Aorta (tissue), 5 donors: ENCODE measurements around the gene SNORC. TPM values are rescaled to one million over a fixed set of nuclear protein-coding genes. Genes with fewer than 3 reads are reported as not detected.

ENCODE experiments used
- ATAC-seq: fragments of 200-7000 bp; cut with Tn5 transposase; one replicate; pipeline ENCODE4 v1.9.1; 2022; ENCODE audit warnings: moderate library complexity; ENCODE audit not compliant: low FRiP score
- DNase-seq, 2 donors: peaks; one replicate each; pipeline ENCODE4 v3.0.0-alpha.2; 2020
- H3K27ac ChIP-seq, 2 donors: one replicate each; pipeline ENCODE4 v1.5.1; 2013; ENCODE audit warnings: low read length in 2 of 2, mild to moderate bottlenecking in 2 of 2, moderate library complexity in 2 of 2, control low read depth in 1 of 2, inconsistent platforms in 1 of 2, low read depth in 1 of 2
- H3K27me3 ChIP-seq, 2 donors: one replicate each; pipeline ENCODE4 v1.6.1; 2013; ENCODE audit warnings: control low read depth in 1 of 2, low read length in 1 of 2, mild to moderate bottlenecking in 1 of 2, moderate library complexity in 1 of 2; ENCODE audit not compliant: insufficient read depth in 2 of 2, control insufficient read depth in 1 of 2
- H3K36me3 ChIP-seq, 2 donors: one replicate each; pipeline ENCODE4 v1.6.1; 2013; ENCODE audit warnings: control low read depth in 1 of 2, low read length in 1 of 2, mild to moderate bottlenecking in 1 of 2; ENCODE audit not compliant: insufficient read depth in 2 of 2, control insufficient read depth in 1 of 2
- H3K4me1 ChIP-seq, 2 donors: one replicate each; pipeline ENCODE4 v1.6.1; 2013; ENCODE audit warnings: low read length in 2 of 2, control low read depth in 1 of 2, mild to moderate bottlenecking in 1 of 2, moderate library complexity in 1 of 2; ENCODE audit not compliant: insufficient read depth in 2 of 2, control insufficient read depth in 1 of 2
- H3K4me3 ChIP-seq, 2 donors: one replicate each; pipeline ENCODE4 v1.5.1; 2013; ENCODE audit warnings: low read length in 2 of 2, control low read depth in 1 of 2, mild to moderate bottlenecking in 1 of 2
- H3K9me3 ChIP-seq: one replicate; pipeline ENCODE4 v1.6.1; 2013; ENCODE audit warnings: mild to moderate bottlenecking, low read length; ENCODE audit not compliant: control insufficient read depth
- WGBS, 2 donors: extraction: QIAGEN DNeasy Blood & Tissue Kit; methylation state at CpG; one replicate each; pipeline ENCODE4 v1.1.7; 2013; 5-methylcytosine and 5-hydroxymethylcytosine counted together
- intact Hi-C, 2 donors: fragments of 100-400 bp; cut with DNase I; formaldehyde crosslinking; loops; one replicate each; pipeline versions ENCODE4 v1.14.2 to v1.15.0; 2022
- polyA plus RNA-seq, 2 donors: library from polyadenylated mRNA; stranded (reverse); fragments of 200-250 nt; gene quantifications; one replicate each; pipeline ENCODE4 v1.2.3, GENCODE V29; 2013
- total RNA-seq, 2 donors: library from RNA; stranded (reverse); fragmentation: NEBNext Ultra II Directional; extraction: Animal tissue kit (Norgen Biotek cat#: 25700); gene quantifications; one replicate each; pipeline ENCODE4 v1.2.1, GENCODE V29; 2021
- donor health status: healthy with polysubstance abuse.
- donor health status: Bipolar disorder and iron deficiency.
- donor health status: DM: no; HTN: no; CAD: no.
- donor health status: DM: no; HTN: no; CAD: no.
- donor health status: DM: yes; HTN: yes; CAD: no.

SNORC gene
- total and polyA plus RNA-seq, 4 donors, result 1.7 to 5.1 (median 2.5) TPM; not detected in 1

DNA sequence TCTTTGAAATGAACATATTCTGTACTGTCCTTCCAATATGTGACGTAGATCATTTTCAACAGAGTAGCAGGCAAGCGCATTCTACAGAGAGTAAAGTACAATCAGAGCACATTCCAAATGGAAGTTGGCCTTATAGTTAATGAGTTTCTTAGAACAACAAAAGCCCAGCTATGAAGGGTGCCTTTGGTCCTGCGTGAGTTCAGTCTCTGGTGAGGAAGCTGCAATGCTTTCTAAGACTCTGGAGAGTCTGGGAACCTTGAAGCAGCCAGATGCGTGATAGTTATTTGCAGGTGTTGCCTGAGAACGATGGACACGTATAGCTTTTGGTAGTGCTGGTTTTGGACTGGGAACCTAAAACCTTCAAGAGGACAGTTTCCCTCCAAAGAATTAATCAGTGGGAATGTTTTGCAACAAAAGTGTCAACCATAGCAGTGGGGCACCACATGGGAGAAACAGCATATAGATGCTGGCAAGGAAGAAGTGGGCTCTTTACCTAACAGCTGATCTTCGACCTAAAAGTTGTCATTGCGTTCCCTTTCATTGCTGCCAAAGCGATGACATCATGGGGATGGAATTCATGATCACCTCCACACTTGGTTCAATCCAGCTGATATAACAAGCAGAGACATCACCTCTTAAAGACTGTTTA lies 9.3 kb upstream of the SNORC start:
- 86 to 87% methylated on average over 9 of the region's 9 CpGs for WGBS, 2 donors
- H3K4me3 ChIP-seq, result no peak overlapping the region
- H3K36me3 ChIP-seq, result peaks cover 2 to 9% of the 10 kb centered on the region in 2 donors
- H3K9me3 ChIP-seq, result no peaks in the 10 kb centered on the region
- H3K27ac ChIP-seq, result no peak overlapping the region
- intact Hi-C loops, result no loop called here
- DNase-seq, result no peak
- no peaks in the 10 kb centered on the region for H3K4me1 ChIP-seq
- H3K27me3 ChIP-seq, result no peaks in the 10 kb centered on the region
- ATAC-seq, result no peak

GRCh38 chr2:232861353-232861752 lies 8.7 kb upstream of the SNORC start:
- DNase-seq, result no peak
- no peak overlapping the region for H3K4me3 ChIP-seq

DNA sequence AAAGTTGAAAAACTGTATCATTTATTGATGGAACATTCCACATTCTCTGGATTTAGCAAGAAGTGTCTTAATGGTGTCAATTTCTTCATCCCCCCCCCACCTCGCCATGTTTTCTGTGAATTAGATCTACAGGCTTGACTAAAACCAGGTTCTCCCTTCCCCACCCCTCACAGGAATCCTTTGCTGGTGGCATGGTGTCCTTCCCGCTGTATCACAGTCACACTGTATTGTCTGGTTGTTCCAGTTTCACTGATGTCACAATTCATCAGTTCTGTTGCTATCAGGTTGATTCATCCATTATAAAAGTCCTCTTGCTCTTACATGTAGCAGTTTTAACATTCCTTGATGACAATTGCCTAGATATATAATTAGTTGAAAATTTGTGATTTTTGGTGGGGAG lies 6.1 kb upstream of the SNORC start:
- Histone ChIP-seq H3K27me3 (no peaks in the 10 kb centered on the region), H3K27ac (no peak overlapping the region), H3K9me3 (no peaks in the 10 kb centered on the region), H3K36me3 (no peaks in the 10 kb centered on the region), H3K4me3 (no peak overlapping the region), H3K4me1 (no peaks in the 10 kb centered on the region)
- 95 to 96% methylated on average over 2 of the region's 2 CpGs for WGBS, 2 donors
- DNase-seq (no peak), ATAC-seq (no peak)
- intact Hi-C loops, result no loop called here

More at GRCh38 chr2:232861353-232861752, 8.7 kb upstream of the SNORC start:
- 96 to 98% methylated on average over 5 of the region's 5 CpGs for WGBS, 2 donors
- Histone ChIP-seq H3K27ac (no peak overlapping the region), H3K9me3 (no peaks in the 10 kb centered on the region), H3K4me1 (no peaks in the 10 kb centered on the region), H3K27me3 (no peaks in the 10 kb centered on the region), H3K36me3 (peaks cover 0 to 9% of the 10 kb centered on the region in 2 donors)
- ATAC-seq, result no peak
- intact Hi-C loops, result no loop called here

GRCh38 chr2:232865165-232865564 lies 4.9 kb upstream of the SNORC start:
- intact Hi-C loops, result no loop called here
- 97 to 100% methylated on average over 1 of the region's 1 CpG for WGBS, 2 donors
- ATAC-seq (no peak), DNase-seq (no peak)
- no peaks in the 10 kb centered on the region for H3K4me1 ChIP-seq
- no peaks in the 10 kb centered on the region for H3K27me3 ChIP-seq
- no peak overlapping the region for H3K4me3 ChIP-seq
- no peaks in the 10 kb centered on the region for H3K9me3 ChIP-seq
- H3K36me3 ChIP-seq, result no peaks in the 10 kb centered on the region
- H3K27ac ChIP-seq, result no peak overlapping the region

DNA sequence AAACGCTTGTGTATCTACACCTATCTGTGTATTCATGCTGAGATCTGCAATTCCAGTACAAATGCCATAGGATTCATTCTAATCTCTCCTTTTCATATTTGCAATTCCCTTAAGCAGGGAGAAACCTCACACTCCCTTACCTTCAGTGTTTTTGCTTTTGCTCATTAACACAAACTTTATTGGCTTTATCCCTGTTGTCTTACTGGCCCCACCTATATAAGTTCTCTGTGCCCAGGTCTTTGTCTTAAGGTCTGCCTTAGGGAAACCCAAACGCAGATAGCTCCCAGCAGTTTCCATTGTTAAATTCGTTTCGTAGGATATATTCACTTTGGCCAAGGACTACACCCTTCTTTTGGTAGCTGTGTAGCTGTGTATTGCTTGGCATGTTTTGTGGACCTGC lies 4.0 kb upstream of the SNORC start:
- no peak overlapping the region for H3K4me3 ChIP-seq
- no peaks in the 10 kb centered on the region for H3K9me3 ChIP-seq
- ATAC-seq, result no peak
- WGBS, 2 donors, result 82 to 83% methylated on average over 4 of the region's 4 CpGs
- intact Hi-C loops, result no loop called here
- no peak overlapping the region for H3K27ac ChIP-seq
- no peaks in the 10 kb centered on the region for H3K36me3 ChIP-seq
- no peak for DNase-seq
- no peaks in the 10 kb centered on the region for H3K27me3 ChIP-seq
- no peaks in the 10 kb centered on the region for H3K4me1 ChIP-seq

GRCh38 chr2:232869138-232870017 lies 686 bp upstream of the SNORC start:
- Histone ChIP-seq H3K9me3 (no peaks in the 10 kb centered on the region), H3K36me3 (no peaks in the 10 kb centered on the region), H3K27me3 (no peaks in the 10 kb centered on the region), H3K27ac (no peak overlapping the region), H3K4me1 (no peaks in the 10 kb centered on the region), H3K4me3 (no peak overlapping the region)
- DNase-seq (no peak), ATAC-seq (no peak)
- WGBS, 2 donors, result 71 to 72% methylated on average over 15 of the region's 15 CpGs
- intact Hi-C loops, result no loop called here

GRCh38 chr2:232870766-232871371 lies 805 bp downstream of the SNORC start:
- ATAC-seq, result no peak
- WGBS, 2 donors, result 84 to 85% methylated on average over 17 of the region's 17 CpGs
- Histone ChIP-seq H3K9me3 (no peaks in the 10 kb centered on the region), H3K36me3 (no peaks in the 10 kb centered on the region), H3K4me1 (no peaks in the 10 kb centered on the region), H3K27ac (no peak overlapping the region), H3K4me3 (no peak overlapping the region), H3K27me3 (no peaks in the 10 kb centered on the region)
- no peak for DNase-seq
- intact Hi-C loops, result no loop called here

DNA sequence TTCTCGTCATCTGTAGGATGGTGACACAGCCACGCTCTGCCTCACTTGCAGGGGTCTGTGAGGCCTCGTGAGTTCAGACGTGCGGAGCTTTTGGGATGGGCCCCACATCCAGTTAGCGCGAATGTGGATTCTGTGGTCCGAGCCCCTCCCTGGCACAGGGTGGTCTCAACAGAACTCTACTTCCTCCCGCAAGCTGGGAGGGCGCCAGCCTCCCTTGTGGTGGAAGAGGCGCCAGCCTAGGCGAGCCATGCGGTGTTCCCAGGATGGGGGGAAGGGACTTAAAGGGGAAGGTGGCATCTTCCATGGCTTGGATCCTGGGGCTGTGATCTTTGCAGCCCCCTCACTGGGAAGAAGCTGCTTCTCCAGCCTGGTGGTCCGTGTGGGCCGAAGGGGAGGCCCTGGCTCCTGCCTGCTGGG lies 1.4 kb downstream of the SNORC start:
- no peak for ATAC-seq
- Histone ChIP-seq H3K27ac (no peak overlapping the region), H3K36me3 (no peaks in the 10 kb centered on the region), H3K9me3 (no peaks in the 10 kb centered on the region), H3K4me3 (no peak overlapping the region), H3K27me3 (no peaks in the 10 kb centered on the region), H3K4me1 (no peaks in the 10 kb centered on the region)
- WGBS, 2 donors, result 79 to 84% methylated on average over 15 of the region's 15 CpGs
- intact Hi-C loops, result no loop called here
- DNase-seq, result no peak
